Spinal cord (tissue), 10 donors: ENCODE results near the gene ITLN1. TPM values are rescaled to one million over a fixed set of nuclear protein-coding genes. Genes with fewer than 3 reads are reported as not detected.
"Not testable (repeated sequence)": the region's sequence is repeated elsewhere in the genome, so short reads cannot be mapped to it uniquely, and the experiment has no call there.

ENCODE experiments used
- DNase-seq, 6 donors: peaks; one replicate each; pipeline versions ENCODE4 v3.0.0 to v3.0.0-alpha.2; 2013 to 2015; ENCODE audit warnings: low spot score in 6 of 6, low read depth in 4 of 6
- H3K27ac ChIP-seq: one replicate; pipeline ENCODE4 v1.5.1; 2013; ENCODE audit warnings: low read depth, low read length, control low read depth
- H3K27me3 ChIP-seq: one replicate; pipeline ENCODE4 v1.6.1; 2013; ENCODE audit warnings: low read length; ENCODE audit not compliant: control insufficient read depth, insufficient read depth
- H3K36me3 ChIP-seq: one replicate; pipeline ENCODE4 v1.6.1; 2013; ENCODE audit warnings: low read length; ENCODE audit not compliant: control insufficient read depth, insufficient read depth
- H3K4me1 ChIP-seq: one replicate; pipeline ENCODE4 v1.6.1; 2013; ENCODE audit warnings: low read length; ENCODE audit not compliant: control insufficient read depth, insufficient read depth
- H3K4me3 ChIP-seq: one replicate; pipeline ENCODE4 v1.5.1; 2013; ENCODE audit warnings: low read depth, low read length, control low read depth
- H3K9me3 ChIP-seq: one replicate; pipeline ENCODE4 v1.6.1; 2013; ENCODE audit warnings: low read length; ENCODE audit not compliant: control insufficient read depth, insufficient read depth
- WGBS: methylation state at CpG from one replicate; pipeline ENCODE4 v1.1.5; 2013; ENCODE audit warnings: missing lambda C conversion rate; ENCODE audit not compliant: insufficient coverage; 5-methylcytosine and 5-hydroxymethylcytosine counted together
- polyA plus RNA-seq, 2 donors: library from polyadenylated mRNA; unstranded; fragments of 120-200 nt; gene quantifications; one replicate each; pipeline ENCODE4 v1.2.1, GENCODE V29; 2013; ENCODE audit not compliant: insufficient read length in 2 of 2
- total RNA-seq, 2 donors: library from RNA; depleted of rRNA in 1 of 2; stranded (reverse); fragments of 120-200 nt in 1 of 2; fragments of >200 nt in 1 of 2; gene quantifications; one replicate each; pipeline versions ENCODE4 v1.2.3 to v1.2.4, GENCODE V29; 2013 to 2014
- donor health status: healthy.

ITLN1 gene
- total and polyA plus RNA-seq, 4 donors = 0.22 to 1.1 TPM; not detected in 2

- Histone ChIP-seq H3K4me1 (no peaks in the 10 kb centered on the region), H3K4me3 (no peak overlapping the region), H3K36me3 (no peaks in the 10 kb centered on the region), H3K27ac (no peak overlapping the region), H3K9me3 (no peaks in the 10 kb centered on the region), H3K27me3 (no peaks in the 10 kb centered on the region)
- peak in 2 of 6 donors; percentile 11 to 49 for DNase-seq
- 65% methylated on average over 7 of the region's 7 CpGs for WGBS
Measured at GRCh38 chr1:160907976-160908375, 23.0 kb upstream of the ITLN1 start.

- Histone ChIP-seq H3K9me3 (no peaks in the 10 kb centered on the region), H3K27me3 (no peaks in the 10 kb centered on the region), H3K4me1 (no peaks in the 10 kb centered on the region), H3K36me3 (no peaks in the 10 kb centered on the region), H3K4me3 (no peak overlapping the region), H3K27ac (no peak overlapping the region)
- WGBS = 90% methylated on average over 2 of the region's 4 CpGs
- no peak for DNase-seq
Measured at GRCh38 chr1:160905617-160905989, 20.6 kb upstream of the ITLN1 start.

- DNase-seq = no peak
Measured at GRCh38 chr1:160904783-160905616, 20.0 kb upstream of the ITLN1 start.

GRCh38 chr1:160902251-160902650, 17.3 kb upstream of the ITLN1 start:
- DNase-seq = not testable (repeated sequence)
- no CpG with 5 or more reads among the region's 1 CpG for WGBS

More at GRCh38 chr1:160904783-160905616, 20.0 kb upstream of the ITLN1 start:
- WGBS = 72% methylated on average over 5 of the region's 8 CpGs
- no peak overlapping the region for H3K27ac ChIP-seq
- no peaks in the 10 kb centered on the region for H3K4me1 ChIP-seq
- no peaks in the 10 kb centered on the region for H3K36me3 ChIP-seq
- no peak overlapping the region for H3K4me3 ChIP-seq
- no peaks in the 10 kb centered on the region for H3K27me3 ChIP-seq
- H3K9me3 ChIP-seq = no peaks in the 10 kb centered on the region

GRCh38 chr1:160901768-160902167, 16.8 kb upstream of the ITLN1 start:
- no peaks in the 10 kb centered on the region for H3K9me3 ChIP-seq

More at GRCh38 chr1:160902251-160902650, 17.3 kb upstream of the ITLN1 start:
- not testable (repeated sequence) for H3K27me3 ChIP-seq, H3K27ac ChIP-seq, H3K36me3 ChIP-seq, H3K4me1 ChIP-seq, H3K4me3 ChIP-seq, H3K9me3 ChIP-seq

GRCh38 chr1:160900683-160901082, 15.7 kb upstream of the ITLN1 start:
- H3K4me1 ChIP-seq, H3K27me3 ChIP-seq, H3K36me3 ChIP-seq, H3K4me3 ChIP-seq, DNase-seq, H3K27ac ChIP-seq, H3K9me3 ChIP-seq: not testable (repeated sequence)
- WGBS = 67% methylated on average over 1 of the region's 3 CpGs

More at GRCh38 chr1:160901768-160902167, 16.8 kb upstream of the ITLN1 start:
- Histone ChIP-seq H3K4me3 (no peak overlapping the region), H3K27ac (no peak overlapping the region), H3K4me1 (no peaks in the 10 kb centered on the region), H3K27me3 (no peaks in the 10 kb centered on the region), H3K36me3 (no peaks in the 10 kb centered on the region)
- no peak for DNase-seq
- 93% methylated on average over 2 of the region's 2 CpGs for WGBS

- H3K27ac ChIP-seq, H3K9me3 ChIP-seq, DNase-seq, H3K36me3 ChIP-seq, H3K4me1 ChIP-seq, H3K27me3 ChIP-seq, H3K4me3 ChIP-seq: not testable (repeated sequence)
- WGBS = 93% methylated on average over 12 of the region's 18 CpGs
Measured at GRCh38 chr1:160894368-160895135, 9.6 kb upstream of the ITLN1 start.

GRCh38 chr1:160891474-160891873, 6.5 kb upstream of the ITLN1 start:
- no peak overlapping the region for H3K27ac ChIP-seq
- WGBS = no CpG with 5 or more reads among the region's 2 CpGs
- DNase-seq = no peak
- H3K4me3 ChIP-seq = no peak overlapping the region
- H3K4me1 ChIP-seq = no peaks in the 10 kb centered on the region
- H3K9me3 ChIP-seq = no peaks in the 10 kb centered on the region
- no peaks in the 10 kb centered on the region for H3K27me3 ChIP-seq
- H3K36me3 ChIP-seq = no peaks in the 10 kb centered on the region

GRCh38 chr1:160888926-160889325, 3.9 kb upstream of the ITLN1 start:
- Histone ChIP-seq H3K27me3 (no peaks in the 10 kb centered on the region), H3K27ac (no peak overlapping the region), H3K4me1 (no peaks in the 10 kb centered on the region), H3K9me3 (no peaks in the 10 kb centered on the region), H3K4me3 (no peak overlapping the region), H3K36me3 (no peaks in the 10 kb centered on the region)
- no peak for DNase-seq
- WGBS = 100% methylated on average over 1 of the region's 2 CpGs
